ENCODE results near the gene SH3PXD2A.

SH3PXD2A gene

GRCh38 chr10:103787331-103787730 lies 68.0 kb downstream of the SH3PXD2A start:
- TF ChIP-seq CTCF (conservative IDR thresholded peaks at IDR 0.05; ENCODE audit: control insufficient read depth, insufficient read depth, low read depth, low read length) = no peak
- DNase-seq (ENCODE audit: low read depth) = no peak

DNA sequence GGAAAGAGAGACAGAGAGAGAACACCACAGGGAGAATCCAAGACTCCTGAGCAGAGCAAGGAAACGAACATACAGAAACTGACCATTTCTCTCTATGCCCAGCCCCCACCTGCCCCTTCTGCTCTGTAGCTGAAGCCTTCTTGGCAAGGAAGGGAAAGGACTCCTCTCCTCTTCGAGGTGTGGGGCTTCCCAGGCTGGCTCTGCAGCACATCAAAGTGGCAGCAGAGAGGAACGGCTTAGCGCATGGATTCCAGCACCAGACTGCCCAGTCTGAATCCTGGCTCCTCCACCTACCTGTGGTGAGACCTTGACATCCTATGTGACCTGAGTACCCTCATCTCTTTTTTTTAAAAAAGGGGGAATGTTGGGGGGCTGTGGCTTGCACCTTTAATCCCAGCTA lies 69.4 kb downstream of the SH3PXD2A start:
- TF ChIP-seq CTCF (conservative IDR thresholded peaks at IDR 0.05; ENCODE audit: control insufficient read depth, insufficient read depth, low read depth, low read length) = no peak
- H3K4me3 ChIP-seq (ENCODE audit: control insufficient read depth, low read depth, low read length) = no peak overlapping the region
- DNase-seq (ENCODE audit: low read depth) = no peak

More at GRCh38 chr10:103787331-103787730, 68.0 kb downstream of the SH3PXD2A start:
- no peak overlapping the region for H3K4me3 ChIP-seq (ENCODE audit: control insufficient read depth, low read depth, low read length)

- H3K4me3 ChIP-seq (ENCODE audit: control insufficient read depth, low read depth, low read length) = no peak overlapping the region
- no peak for TF ChIP-seq CTCF (conservative IDR thresholded peaks at IDR 0.05; ENCODE audit: control insufficient read depth, insufficient read depth, low read depth, low read length)
- DNase-seq (ENCODE audit: low read depth) = no peak
Observed at GRCh38 chr10:103784723-103785418, 70.5 kb downstream of the SH3PXD2A start.

- no peak overlapping the region for H3K4me3 ChIP-seq (ENCODE audit: control insufficient read depth, low read depth, low read length)
- DNase-seq (ENCODE audit: low read depth) = no peak
- TF ChIP-seq CTCF (conservative IDR thresholded peaks at IDR 0.05; ENCODE audit: control insufficient read depth, insufficient read depth, low read depth, low read length) = no peak
Observed at GRCh38 chr10:103784089-103784488, 71.3 kb downstream of the SH3PXD2A start.

GRCh38 chr10:103783681-103784080 lies 71.7 kb downstream of the SH3PXD2A start:
- no peak for TF ChIP-seq CTCF (conservative IDR thresholded peaks at IDR 0.05; ENCODE audit: control insufficient read depth, insufficient read depth, low read depth, low read length)
- peak; percentile 17 for DNase-seq (ENCODE audit: low read depth)
- no peak overlapping the region for H3K4me3 ChIP-seq (ENCODE audit: control insufficient read depth, low read depth, low read length)

DNA sequence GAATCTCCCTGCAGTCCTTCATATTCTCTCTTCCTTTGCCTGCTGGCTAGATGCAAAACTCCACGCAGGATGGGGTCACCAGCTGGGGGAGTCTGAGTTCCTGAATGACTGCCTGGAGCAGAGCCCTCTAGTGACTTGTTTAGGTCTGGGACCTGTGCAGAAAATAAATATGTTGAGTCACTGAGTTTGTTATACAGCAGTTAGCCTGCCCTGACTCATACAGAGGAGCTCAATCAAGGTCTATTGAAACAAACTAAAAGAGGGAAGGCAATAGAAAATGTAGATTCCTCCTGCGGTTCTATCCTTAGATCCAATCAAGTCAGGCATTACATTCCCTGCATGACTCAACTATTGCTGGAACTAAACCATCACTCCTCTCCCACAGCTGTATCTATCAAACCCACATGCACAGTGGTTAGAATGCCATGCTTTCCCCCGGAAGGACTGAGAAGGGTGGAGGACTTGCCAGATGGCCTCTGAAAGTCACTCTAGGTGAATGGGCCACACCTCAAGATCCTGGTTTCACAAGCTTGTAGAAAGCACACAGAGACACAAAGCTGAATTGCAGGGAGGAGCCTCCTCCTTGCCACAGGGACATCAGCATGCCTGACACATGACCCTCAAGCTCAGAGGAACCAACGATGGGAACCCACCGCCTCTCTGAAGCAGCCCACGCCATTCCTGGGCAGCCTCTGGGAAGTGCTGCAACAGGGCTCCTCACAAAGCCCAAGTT lies 73.9 kb downstream of the SH3PXD2A start:
- peak; percentile 99 for DNase-seq (ENCODE audit: low read depth)
- no peak overlapping the region for H3K4me3 ChIP-seq (ENCODE audit: control insufficient read depth, low read depth, low read length)

More for the DNA sequence above, 73.9 kb downstream of the SH3PXD2A start:
- peak; percentile 70 for TF ChIP-seq CTCF (conservative IDR thresholded peaks at IDR 0.05; ENCODE audit: control insufficient read depth, insufficient read depth, low read depth, low read length)
